HepG2 (cell line): ENCODE results near the gene MYH9. TPM values are rescaled to one million over a fixed set of nuclear protein-coding genes. Genes with fewer than 3 reads are reported as not detected.

ENCODE experiments used
- SP2 ChIP-seq: sonication (generic); formaldehyde crosslinking; IDR thresholded peaks from 2 replicates; pipeline ENCODE4 v1.5.1; 2020; ENCODE audit warnings: mild to moderate bottlenecking, missing genetic modification reagents
- TP53 ChIP-seq: sonication (generic); formaldehyde crosslinking; conservative IDR thresholded peaks from 2 replicates; pipeline ENCODE4 v1.4.0; 2020; ENCODE audit warnings: missing genetic modification reagents
- ZNF367 ChIP-seq: sonication (generic); formaldehyde crosslinking; IDR thresholded peaks from 2 replicates; pipeline ENCODE4 v1.4.0; 2020; ENCODE audit warnings: missing genetic modification reagents, borderline replicate concordance
- ZNF878 ChIP-seq: sonication (generic); formaldehyde crosslinking; IDR thresholded peaks from 2 replicates; pipeline ENCODE4 v1.8.1; 2023; ENCODE audit warnings: mild to moderate bottlenecking, missing genetic modification reagents, moderate library complexity
- polyA plus RNA-seq, 8 experiments: library from polyadenylated mRNA; depleted of rRNA in 3 of 8; stranded (reverse) in 7 of 8; unstranded in 1 of 8; fragments of >200 nt; fragmentation: Illumina TruSeq in 4 of 8; extraction: Trizol in 4 of 8; gene quantifications; 2 replicates each; pipeline versions ENCODE4 v1.2.1 to v1.2.3, GENCODE V29; 2011 to 2016; ENCODE audit warnings: low read depth in 4 of 8, missing spikeins in 1 of 8, mixed read lengths in 1 of 8; ENCODE audit not compliant: insufficient read depth in 1 of 8
- total RNA-seq, 5 experiments: library from RNA; depleted of rRNA; stranded (reverse); fragments of >200 nt; fragmentation: Illumina TruSeq; extraction: Trizol; gene quantifications; 2 replicates each; pipeline ENCODE4 v1.2.3, GENCODE V29; 2016; ENCODE audit warnings: low read depth in 1 of 5
- TF ChIP-seq, protein P1 (sequence below): sonication (generic); formaldehyde crosslinking; IDR thresholded peaks from 2 replicates; pipeline ENCODE4 v1.4.0; 2020; ENCODE audit warnings: mild to moderate bottlenecking, missing genetic modification reagents
- TF ChIP-seq, protein P2 (sequence below), 2 experiments: fragments of 450-650 bp in 1 of 2; sonication (generic) in 1 of 2; formaldehyde crosslinking in 1 of 2; IDR thresholded peaks; 2 replicates each; pipeline versions ENCODE4 v1.6.1 to v1.8.0; 2016 to 2022; ENCODE audit warnings: antibody characterized with exemption in 1 of 2, mild to moderate bottlenecking in 1 of 2, missing genetic modification reagents in 1 of 2
- TF ChIP-seq, protein P3 (sequence below): sonication (generic); formaldehyde crosslinking; IDR thresholded peaks from 2 replicates; pipeline ENCODE4 v1.4.0; 2020; ENCODE audit warnings: low read depth, mild to moderate bottlenecking, missing genetic modification reagents

MYH9 gene
- total and polyA plus RNA-seq, 2 of the 13 experiments (the other 11 are each of a cell fraction or from before 2014, with no cell fraction given) = 50.7 to 98.5 TPM

DNA sequence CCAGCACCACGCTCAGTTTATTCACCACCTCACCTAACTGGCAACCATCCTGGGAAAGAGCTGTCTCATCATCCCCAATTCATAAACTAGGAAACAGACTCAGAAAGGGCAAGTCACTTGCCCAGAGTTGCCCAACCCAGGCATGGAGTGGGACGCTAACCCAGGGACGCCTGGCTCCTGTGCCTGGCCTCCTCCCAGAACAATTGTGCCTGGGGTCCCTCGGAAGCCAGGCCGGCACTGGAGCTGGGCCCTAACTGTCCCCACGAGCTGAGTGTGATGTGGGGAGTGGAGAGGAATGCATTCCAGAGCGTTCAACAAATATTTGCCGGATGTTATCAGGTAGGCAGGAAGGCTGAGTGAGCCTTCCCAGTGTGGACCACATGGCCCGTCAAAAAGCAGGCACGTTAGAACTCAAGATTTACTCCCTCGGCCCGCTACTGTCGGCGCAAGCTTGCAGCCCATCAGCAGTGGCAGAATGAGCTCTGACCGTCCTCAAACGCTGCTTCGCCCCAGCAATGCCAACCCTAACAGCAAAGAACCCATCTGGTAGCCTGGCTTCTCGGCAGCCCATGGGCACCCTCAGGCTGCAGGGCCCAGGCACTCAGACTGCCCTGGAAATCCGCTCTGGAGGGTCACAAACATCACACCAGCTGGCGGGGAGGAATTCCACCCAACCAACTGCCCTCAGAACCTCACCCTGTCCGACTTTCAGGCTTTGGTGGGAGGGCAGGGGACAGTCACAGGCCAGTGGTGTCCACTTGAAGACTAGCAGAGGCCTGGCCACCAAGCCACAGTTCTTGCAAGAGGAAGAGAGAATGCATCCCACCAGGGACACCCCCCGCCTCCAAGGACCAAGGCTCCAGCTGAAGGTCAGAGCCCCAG is 35.6 kb downstream of the MYH9 start (continued):
- TF ChIP-seq, protein P1, sequence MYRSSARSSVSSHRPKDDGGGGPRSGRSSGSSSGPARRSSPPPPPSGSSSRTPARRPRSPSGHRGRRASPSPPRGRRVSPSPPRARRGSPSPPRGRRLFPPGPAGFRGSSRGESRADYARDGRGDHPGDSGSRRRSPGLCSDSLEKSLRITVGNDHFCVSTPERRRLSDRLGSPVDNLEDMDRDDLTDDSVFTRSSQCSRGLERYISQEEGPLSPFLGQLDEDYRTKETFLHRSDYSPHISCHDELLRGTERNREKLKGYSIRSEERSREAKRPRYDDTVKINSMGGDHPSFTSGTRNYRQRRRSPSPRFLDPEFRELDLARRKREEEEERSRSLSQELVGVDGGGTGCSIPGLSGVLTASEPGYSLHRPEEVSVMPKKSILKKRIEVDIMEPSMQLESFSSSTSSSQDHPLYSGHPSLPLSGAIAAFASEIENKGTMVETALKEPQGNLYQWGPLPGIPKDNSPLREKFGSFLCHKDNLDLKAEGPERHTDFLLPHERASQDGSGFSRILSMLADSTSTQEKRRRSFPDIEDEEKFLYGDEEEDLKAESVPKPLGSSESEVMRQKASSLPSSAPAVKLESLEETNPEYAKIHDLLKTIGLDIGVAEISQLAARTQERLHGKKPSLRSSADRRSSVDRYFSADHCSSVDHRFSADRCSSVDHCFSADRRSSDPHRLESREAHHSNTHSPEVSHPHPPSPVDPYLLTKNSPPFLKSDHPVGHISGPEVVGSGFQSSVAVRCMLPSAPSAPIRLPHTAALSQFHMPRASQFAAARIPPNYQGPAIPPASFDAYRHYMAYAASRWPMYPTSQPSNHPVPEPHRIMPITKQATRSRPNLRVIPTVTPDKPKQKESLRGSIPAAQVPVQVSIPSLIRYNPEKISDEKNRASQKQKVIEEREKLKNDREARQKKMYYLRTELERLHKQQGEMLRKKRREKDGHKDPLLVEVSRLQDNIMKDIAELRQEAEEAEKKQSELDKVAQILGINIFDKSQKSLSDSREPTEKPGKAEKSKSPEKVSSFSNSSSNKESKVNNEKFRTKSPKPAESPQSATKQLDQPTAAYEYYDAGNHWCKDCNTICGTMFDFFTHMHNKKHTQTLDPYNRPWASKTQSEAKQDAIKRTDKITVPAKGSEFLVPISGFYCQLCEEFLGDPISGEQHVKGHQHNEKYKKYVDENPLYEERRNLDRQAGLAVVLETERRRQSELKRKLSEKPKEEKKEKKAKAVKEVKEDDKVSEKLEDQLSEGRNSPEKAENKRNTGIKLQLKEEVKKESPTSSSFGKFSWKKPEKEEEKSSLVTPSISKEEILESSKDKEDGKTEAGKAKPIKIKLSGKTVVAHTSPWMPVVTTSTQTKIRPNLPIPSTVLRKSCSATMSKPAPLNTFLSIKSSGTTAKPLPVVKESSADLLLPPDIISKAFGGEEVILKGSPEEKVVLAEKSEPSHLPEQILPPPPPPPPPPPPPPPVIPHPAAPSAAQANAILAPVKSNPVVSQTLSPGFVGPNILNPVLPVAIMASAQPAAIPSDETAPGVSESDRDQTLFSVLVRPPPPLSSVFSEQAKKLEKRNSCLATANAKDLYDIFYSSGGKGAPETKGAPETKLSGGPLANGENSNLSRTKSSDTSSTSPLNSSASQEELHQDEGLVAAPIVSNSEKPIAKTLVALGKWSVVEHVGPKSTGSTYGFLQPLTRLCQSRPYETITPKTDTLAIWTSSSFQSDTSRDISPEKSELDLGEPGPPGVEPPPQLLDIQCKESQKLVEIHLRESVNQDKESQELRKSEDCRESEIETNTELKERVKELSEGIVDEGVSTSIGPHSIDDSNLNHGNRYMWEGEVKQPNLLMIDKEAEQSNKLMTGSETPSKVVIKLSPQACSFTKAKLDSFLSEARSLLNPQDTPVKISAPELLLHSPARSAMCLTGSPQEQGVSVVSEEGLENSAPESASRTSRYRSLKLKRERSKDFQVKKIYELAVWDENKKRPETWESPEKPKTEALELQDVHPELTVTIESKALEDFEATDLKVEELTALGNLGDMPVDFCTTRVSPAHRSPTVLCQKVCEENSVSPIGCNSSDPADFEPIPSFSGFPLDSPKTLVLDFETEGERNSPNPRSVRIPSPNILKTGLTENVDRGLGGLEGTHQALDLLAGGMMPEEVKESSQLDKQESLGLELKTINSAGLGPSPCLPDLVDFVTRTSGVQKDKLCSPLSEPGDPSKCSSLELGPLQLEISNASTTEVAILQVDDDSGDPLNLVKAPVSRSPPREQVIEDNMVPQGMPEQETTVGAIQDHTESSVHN (CRISPR knock-in tag) = no peak
- TF ChIP-seq ZNF878 (no peak), TP53 (CRISPR knock-in tag) (no peak), SP2 (CRISPR knock-in tag) (no peak), ZNF367 (CRISPR knock-in tag) (no peak)
- TF ChIP-seq, protein P2, sequence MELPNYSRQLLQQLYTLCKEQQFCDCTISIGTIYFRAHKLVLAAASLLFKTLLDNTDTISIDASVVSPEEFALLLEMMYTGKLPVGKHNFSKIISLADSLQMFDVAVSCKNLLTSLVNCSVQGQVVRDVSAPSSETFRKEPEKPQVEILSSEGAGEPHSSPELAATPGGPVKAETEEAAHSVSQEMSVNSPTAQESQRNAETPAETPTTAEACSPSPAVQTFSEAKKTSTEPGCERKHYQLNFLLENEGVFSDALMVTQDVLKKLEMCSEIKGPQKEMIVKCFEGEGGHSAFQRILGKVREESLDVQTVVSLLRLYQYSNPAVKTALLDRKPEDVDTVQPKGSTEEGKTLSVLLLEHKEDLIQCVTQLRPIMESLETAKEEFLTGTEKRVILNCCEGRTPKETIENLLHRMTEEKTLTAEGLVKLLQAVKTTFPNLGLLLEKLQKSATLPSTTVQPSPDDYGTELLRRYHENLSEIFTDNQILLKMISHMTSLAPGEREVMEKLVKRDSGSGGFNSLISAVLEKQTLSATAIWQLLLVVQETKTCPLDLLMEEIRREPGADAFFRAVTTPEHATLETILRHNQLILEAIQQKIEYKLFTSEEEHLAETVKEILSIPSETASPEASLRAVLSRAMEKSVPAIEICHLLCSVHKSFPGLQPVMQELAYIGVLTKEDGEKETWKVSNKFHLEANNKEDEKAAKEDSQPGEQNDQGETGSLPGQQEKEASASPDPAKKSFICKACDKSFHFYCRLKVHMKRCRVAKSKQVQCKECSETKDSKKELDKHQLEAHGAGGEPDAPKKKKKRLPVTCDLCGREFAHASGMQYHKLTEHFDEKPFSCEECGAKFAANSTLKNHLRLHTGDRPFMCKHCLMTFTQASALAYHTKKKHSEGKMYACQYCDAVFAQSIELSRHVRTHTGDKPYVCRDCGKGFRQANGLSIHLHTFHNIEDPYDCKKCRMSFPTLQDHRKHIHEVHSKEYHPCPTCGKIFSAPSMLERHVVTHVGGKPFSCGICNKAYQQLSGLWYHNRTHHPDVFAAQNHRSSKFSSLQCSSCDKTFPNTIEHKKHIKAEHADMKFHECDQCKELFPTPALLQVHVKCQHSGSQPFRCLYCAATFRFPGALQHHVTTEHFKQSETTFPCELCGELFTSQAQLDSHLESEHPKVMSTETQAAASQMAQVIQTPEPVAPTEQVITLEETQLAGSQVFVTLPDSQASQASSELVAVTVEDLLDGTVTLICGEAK (IDR thresholded peaks at IDR 0.05) = no peak
- TF ChIP-seq, protein P2 (CRISPR knock-in tag; IDR thresholded peaks at IDR 0.05) = no peak
- TF ChIP-seq, protein P3, sequence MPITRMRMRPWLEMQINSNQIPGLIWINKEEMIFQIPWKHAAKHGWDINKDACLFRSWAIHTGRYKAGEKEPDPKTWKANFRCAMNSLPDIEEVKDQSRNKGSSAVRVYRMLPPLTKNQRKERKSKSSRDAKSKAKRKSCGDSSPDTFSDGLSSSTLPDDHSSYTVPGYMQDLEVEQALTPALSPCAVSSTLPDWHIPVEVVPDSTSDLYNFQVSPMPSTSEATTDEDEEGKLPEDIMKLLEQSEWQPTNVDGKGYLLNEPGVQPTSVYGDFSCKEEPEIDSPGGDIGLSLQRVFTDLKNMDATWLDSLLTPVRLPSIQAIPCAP (CRISPR knock-in tag) = 0 out of 2 replicates have a peak, but pooled peaks have one; percentile 2
